Activated naive CD4-positive, alpha-beta T cell treated with anti-CD3 and anti-CD28 coated beads for 36 hours (primary cell): ENCODE data around the gene C1orf21. TPM values are rescaled to one million over a fixed set of nuclear protein-coding genes. Genes with fewer than 3 reads are reported as not detected.

Experiments used
- CTCF ChIA-PET: fragments of 350-600 bp; sonication (Branson Sonifier 250); formaldehyde crosslinking; loops from one replicate; lab custom pipeline; 2021; ENCODE audit warnings: antibody characterized with exemption; lab: Charles Lee
- DNase-seq: peaks from one replicate; pipeline ENCODE4 v3.0.0-alpha.2; 2020
- H3K27ac Mint-ChIP-seq: one replicate; pipeline ENCODE4 v1.8.0; 2021; ENCODE audit warnings: mild to moderate bottlenecking, mixed read lengths
- H3K27me3 Mint-ChIP-seq: one replicate; pipeline ENCODE4 v1.8.0; 2021; ENCODE audit warnings: low read depth, mixed read lengths
- H3K36me3 Mint-ChIP-seq: one replicate; pipeline ENCODE4 v1.8.0; 2021; ENCODE audit warnings: low read depth, mixed read lengths
- H3K4me1 Mint-ChIP-seq: one replicate; pipeline ENCODE4 v1.8.0; 2021; ENCODE audit warnings: low read depth, mixed read lengths
- H3K4me3 Mint-ChIP-seq: one replicate; pipeline ENCODE4 v1.8.0; 2021; ENCODE audit warnings: mild to moderate bottlenecking, moderate library complexity, mixed read lengths
- H3K9me3 Mint-ChIP-seq: one replicate; pipeline ENCODE4 v1.8.0; 2021; ENCODE audit warnings: mixed read lengths
- intact Hi-C: fragments of 100-400 bp; cut with micrococcal nuclease; formaldehyde crosslinking; loops from one replicate; pipeline ENCODE4 v1.15.1; 2023
- total RNA-seq, 2 experiments: library from RNA; stranded (reverse); gene quantifications; one replicate each; pipeline ENCODE4 v1.2.3, GENCODE V29; 2021

The C1orf21 gene
- total RNA-seq, 2 experiments from 2014 or later, result 1.2 to 1.4 TPM

GRCh38 chr1:184644771-184645170 is 257.9 kb downstream of the C1orf21 start:
- DNase-seq, result no peak
- peaks cover 16% of the 10 kb centered on the region for H3K27me3 Mint-ChIP-seq
- H3K27ac Mint-ChIP-seq, result no peak overlapping the region
- CTCF ChIA-PET, result no interaction called here
- intact Hi-C loops, result no loop called here
- no peaks in the 10 kb centered on the region for H3K36me3 Mint-ChIP-seq
- no peak overlapping the region for H3K4me3 Mint-ChIP-seq
- no peaks in the 10 kb centered on the region for H3K4me1 Mint-ChIP-seq
- H3K9me3 Mint-ChIP-seq, result peaks cover 5% of the 10 kb centered on the region

GRCh38 chr1:184646178-184646701 is 259.4 kb downstream of the C1orf21 start:
- H3K9me3 Mint-ChIP-seq, result peaks cover 5% of the 10 kb centered on the region
- H3K27ac Mint-ChIP-seq, result no peak overlapping the region
- no peaks in the 10 kb centered on the region for H3K4me1 Mint-ChIP-seq
- no peaks in the 10 kb centered on the region for H3K36me3 Mint-ChIP-seq
- DNase-seq, result no peak
- no peak overlapping the region for H3K4me3 Mint-ChIP-seq
- intact Hi-C loops, result no loop called here
- CTCF ChIA-PET, result no interaction called here
- peaks cover 17% of the 10 kb centered on the region for H3K27me3 Mint-ChIP-seq

- H3K4me3 Mint-ChIP-seq, result no peak overlapping the region
- intact Hi-C loops, result no loop called here
- CTCF ChIA-PET, result no interaction called here
- no peak for DNase-seq
- peaks cover 21% of the 10 kb centered on the region for H3K27me3 Mint-ChIP-seq
- peaks cover 7% of the 10 kb centered on the region for H3K9me3 Mint-ChIP-seq
- no peaks in the 10 kb centered on the region for H3K4me1 Mint-ChIP-seq
- no peaks in the 10 kb centered on the region for H3K36me3 Mint-ChIP-seq
- H3K27ac Mint-ChIP-seq, result no peak overlapping the region
Measured at GRCh38 chr1:184646824-184647223, 260.0 kb downstream of the C1orf21 start.

GRCh38 chr1:184647471-184647870 is 260.6 kb downstream of the C1orf21 start:
- Mint-ChIP-seq H3K27me3 (peaks cover 15% of the 10 kb centered on the region), H3K27ac (no peak overlapping the region), H3K4me3 (no peak overlapping the region), H3K36me3 (no peaks in the 10 kb centered on the region), H3K4me1 (no peaks in the 10 kb centered on the region), H3K9me3 (peaks cover 7% of the 10 kb centered on the region)
- intact Hi-C loops, result no loop called here
- no peak for DNase-seq
- CTCF ChIA-PET, result no interaction called here

GRCh38 chr1:184648160-184648855 is 261.5 kb downstream of the C1orf21 start:
- no peak overlapping the region for H3K4me3 Mint-ChIP-seq
- no peak for DNase-seq
- peaks cover 18% of the 10 kb centered on the region for H3K27me3 Mint-ChIP-seq
- no peak overlapping the region for H3K27ac Mint-ChIP-seq
- CTCF ChIA-PET, result no interaction called here
- peaks cover 7% of the 10 kb centered on the region for H3K9me3 Mint-ChIP-seq
- intact Hi-C loops, result no loop called here
- no peaks in the 10 kb centered on the region for H3K4me1 Mint-ChIP-seq
- no peaks in the 10 kb centered on the region for H3K36me3 Mint-ChIP-seq

- Mint-ChIP-seq H3K27ac (no peak overlapping the region), H3K4me1 (no peaks in the 10 kb centered on the region), H3K27me3 (peaks cover 20% of the 10 kb centered on the region), H3K36me3 (no peaks in the 10 kb centered on the region), H3K9me3 (peaks cover 7% of the 10 kb centered on the region), H3K4me3 (no peak overlapping the region)
- CTCF ChIA-PET, result no interaction called here
- intact Hi-C loops, result no loop called here
- no peak for DNase-seq
Measured at GRCh38 chr1:184648856-184649201, 262.0 kb downstream of the C1orf21 start.

- peaks cover 17% of the 10 kb centered on the region for H3K27me3 Mint-ChIP-seq
- intact Hi-C loops, result no loop called here
- no peaks in the 10 kb centered on the region for H3K36me3 Mint-ChIP-seq
- peaks cover 7% of the 10 kb centered on the region for H3K9me3 Mint-ChIP-seq
- H3K27ac Mint-ChIP-seq, result no peak overlapping the region
- DNase-seq, result no peak
- H3K4me3 Mint-ChIP-seq, result no peak overlapping the region
- CTCF ChIA-PET, result no interaction called here
- no peaks in the 10 kb centered on the region for H3K4me1 Mint-ChIP-seq
Measured at GRCh38 chr1:184649451-184649888, 262.6 kb downstream of the C1orf21 start.

GRCh38 chr1:184650177-184650866 is 263.5 kb downstream of the C1orf21 start:
- peaks cover 19% of the 10 kb centered on the region for H3K27me3 Mint-ChIP-seq
- DNase-seq, result no peak
- CTCF ChIA-PET, result no interaction called here
- H3K9me3 Mint-ChIP-seq, result peaks cover 7% of the 10 kb centered on the region
- no peaks in the 10 kb centered on the region for H3K36me3 Mint-ChIP-seq
- H3K4me1 Mint-ChIP-seq, result no peaks in the 10 kb centered on the region
- H3K27ac Mint-ChIP-seq, result no peak overlapping the region
- no peak overlapping the region for H3K4me3 Mint-ChIP-seq
- intact Hi-C loops, result no loop called here

- intact Hi-C loops, result no loop called here
- no peak overlapping the region for H3K4me3 Mint-ChIP-seq
- peaks cover 15% of the 10 kb centered on the region for H3K27me3 Mint-ChIP-seq
- no peaks in the 10 kb centered on the region for H3K4me1 Mint-ChIP-seq
- H3K36me3 Mint-ChIP-seq, result no peaks in the 10 kb centered on the region
- CTCF ChIA-PET, result interaction anchor here (0.7 kb wide), 1 partner anchor 9 kb away, joined by 3 read pairs; no protein-coding TSS in a partner anchor
- H3K27ac Mint-ChIP-seq, result no peak overlapping the region
- DNase-seq, result no peak
- peaks cover 3% of the 10 kb centered on the region for H3K9me3 Mint-ChIP-seq
Measured at GRCh38 chr1:184655185-184655584, 268.4 kb downstream of the C1orf21 start.

- Mint-ChIP-seq H3K27ac (no peak overlapping the region), H3K27me3 (peaks cover 14% of the 10 kb centered on the region), H3K4me1 (no peaks in the 10 kb centered on the region), H3K9me3 (peaks cover 3% of the 10 kb centered on the region), H3K36me3 (no peaks in the 10 kb centered on the region), H3K4me3 (no peak overlapping the region)
- CTCF ChIA-PET, result no interaction called here
- intact Hi-C loops, result no loop called here
- no peak for DNase-seq
Measured at GRCh38 chr1:184656221-184656620, 269.4 kb downstream of the C1orf21 start.

- no peaks in the 10 kb centered on the region for H3K4me1 Mint-ChIP-seq
- H3K4me3 Mint-ChIP-seq, result no peak overlapping the region
- H3K27me3 Mint-ChIP-seq, result peaks cover 5% of the 10 kb centered on the region
- DNase-seq, result no peak
- no peaks in the 10 kb centered on the region for H3K9me3 Mint-ChIP-seq
- H3K27ac Mint-ChIP-seq, result no peak overlapping the region
- CTCF ChIA-PET, result no interaction called here
- intact Hi-C loops, result no loop called here
- H3K36me3 Mint-ChIP-seq, result no peaks in the 10 kb centered on the region
Measured at GRCh38 chr1:184658055-184658454, 271.2 kb downstream of the C1orf21 start.

GRCh38 chr1:184660462-184661191 is 273.8 kb downstream of the C1orf21 start:
- H3K27ac Mint-ChIP-seq, result no peak overlapping the region
- CTCF ChIA-PET, result interaction anchor here (0.6 to 1.4 kb wide), 2 partner anchors 14 to 111 kb away, joined by 3 read pairs; no protein-coding TSS in a partner anchor
- no peaks in the 10 kb centered on the region for H3K36me3 Mint-ChIP-seq
- intact Hi-C loops, result loop anchor here (5.0 kb wide), 1 partner anchor 418 kb away; no protein-coding TSS in a partner anchor
- no peak overlapping the region for H3K4me3 Mint-ChIP-seq
- H3K27me3 Mint-ChIP-seq, result peaks cover 18% of the 10 kb centered on the region
- no peak for DNase-seq
- H3K4me1 Mint-ChIP-seq, result peaks cover 1% of the 10 kb centered on the region
- no peaks in the 10 kb centered on the region for H3K9me3 Mint-ChIP-seq
